GM12878 (cell line): ENCODE data around the gene TGFBR3.

ENCODE experiments used
- BRCA1 ChIP-seq: IDR thresholded peaks from 2 replicates; pipeline ENCODE4 v1.6.1; 2011; ENCODE audit warnings: low read depth, low read length, improper control_type of control experiment
- CEBPB ChIP-seq, 2 experiments: fragments of 150-350 bp in 1 of 2; IDR thresholded peaks; 2 replicates each; pipeline ENCODE4 v1.6.1; 2012 to 2014; ENCODE audit warnings: low read depth in 2 of 2, low read length in 2 of 2, borderline replicate concordance in 1 of 2, inconsistent platforms in 1 of 2
- CHD4 ChIP-seq: fragments of 200-600 bp; sonication (generic); IDR thresholded peaks from 2 replicates; pipeline ENCODE4 v1.6.1; 2016; ENCODE audit warnings: mild to moderate bottlenecking
- CTCF ChIP-seq, 3 experiments: IDR thresholded peaks in 2 of 3; conservative IDR thresholded peaks in 1 of 3; 2 replicates each; pipeline ENCODE4 v1.5.1; 2011; ENCODE audit warnings: low read depth in 3 of 3, low read length in 3 of 3, mild to moderate bottlenecking in 3 of 3, control low read depth in 2 of 3, moderate library complexity in 2 of 3, inconsistent platforms in 1 of 3, mixed read lengths in 1 of 3; ENCODE audit not compliant: control insufficient read depth in 2 of 3, insufficient read depth in 1 of 3; ENCODE audit errors: extremely low read depth in 1 of 3
- POLR2AphosphoS5 ChIP-seq: IDR thresholded peaks from 2 replicates; pipeline ENCODE4 v1.6.1; 2011; ENCODE audit warnings: mild to moderate bottlenecking, low read length, inconsistent platforms
- SPI1 ChIP-seq: IDR thresholded peaks from 2 replicates; pipeline ENCODE4 v1.6.1; 2011; ENCODE audit warnings: low read depth, mild to moderate bottlenecking, low read length, moderate library complexity, borderline replicate concordance; ENCODE audit not compliant: insufficient read depth
- ZSCAN29 ChIP-seq: fragments of 450-650 bp; IDR thresholded peaks from 2 replicates; pipeline ENCODE4 v1.6.1; 2017; ENCODE audit warnings: mild to moderate bottlenecking, moderate library complexity

GRCh38 chr1:91827087-91827458 is 58.9 kb downstream of the TGFBR3 start:
- no peak for TF ChIP-seq SPI1
- TF ChIP-seq POLR2AphosphoS5, result no peak
- TF ChIP-seq CEBPB (IDR thresholded peaks at IDR 0.05; ENCODE audit: borderline replicate concordance in 1 of 2, low read depth in 2 of 2, low read length in 2 of 2), result no peak
- no peak for TF ChIP-seq CTCF (IDR thresholded peaks at IDR 0.05 in 2 of 3, conservative IDR thresholded peaks at IDR 0.05 in 1 of 3; ENCODE audit: control insufficient read depth in 2 of 3, extremely low read depth in 1 of 3, insufficient read depth in 1 of 3, low read depth in 3 of 3, low read length in 3 of 3)
- TF ChIP-seq ZSCAN29, result no peak
- no peak for TF ChIP-seq CHD4
- no peak for TF ChIP-seq BRCA1
